Activated gamma-delta T cell treated with anti-CD3 and anti-CD28 coated beads, Interleukin-2, amount 50 U/mL, for 16 hours (primary cell): ENCODE results near the gene PRTN3.

Experiments used
- DNase-seq: peaks from one replicate; pipeline ENCODE4 v3.0.0-alpha.2; 2020; ENCODE audit warnings: low read depth

Gene PRTN3

GRCh38 chr19:803686-804418 lies 36.9 kb upstream of the PRTN3 start:
- DNase-seq, result no peak

DNA sequence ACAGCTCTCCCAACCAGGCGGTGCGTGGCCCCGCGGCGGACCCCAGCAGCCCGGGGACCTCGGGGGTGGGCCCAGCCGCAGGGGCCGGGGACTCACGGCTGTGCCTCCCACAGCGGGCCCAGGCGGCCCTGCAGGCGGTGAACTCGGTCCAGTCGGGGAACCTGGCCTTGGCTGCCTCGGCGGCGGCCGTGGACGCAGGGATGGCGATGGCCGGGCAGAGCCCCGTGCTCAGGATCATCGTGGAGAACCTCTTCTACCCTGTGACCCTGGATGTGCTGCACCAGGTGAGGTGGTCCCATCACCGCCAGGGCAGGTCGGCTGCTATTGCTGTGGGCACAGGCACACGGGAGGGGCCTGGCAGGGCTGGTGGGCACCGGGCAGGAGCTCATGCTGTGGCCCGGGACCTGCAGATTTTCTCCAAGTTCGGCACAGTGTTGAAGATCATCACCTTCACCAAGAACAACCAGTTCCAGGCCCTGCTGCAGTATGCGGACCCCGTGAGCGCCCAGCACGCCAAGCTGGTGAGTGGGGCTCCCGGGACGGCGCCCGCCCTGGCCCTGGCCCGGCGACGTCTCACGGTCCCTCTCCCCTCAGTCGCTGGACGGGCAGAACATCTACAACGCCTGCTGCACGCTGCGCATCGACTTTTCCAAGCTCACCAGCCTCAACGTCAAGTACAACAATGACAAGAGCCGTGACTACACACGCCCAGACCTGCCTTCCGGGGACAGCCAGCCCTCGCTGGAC lies 36.2 kb upstream of the PRTN3 start:
- no peak for DNase-seq

- no peak for DNase-seq
These were observed 35.6 kb upstream of the PRTN3 start for GRCh38 chr19:805166-805551.

DNA sequence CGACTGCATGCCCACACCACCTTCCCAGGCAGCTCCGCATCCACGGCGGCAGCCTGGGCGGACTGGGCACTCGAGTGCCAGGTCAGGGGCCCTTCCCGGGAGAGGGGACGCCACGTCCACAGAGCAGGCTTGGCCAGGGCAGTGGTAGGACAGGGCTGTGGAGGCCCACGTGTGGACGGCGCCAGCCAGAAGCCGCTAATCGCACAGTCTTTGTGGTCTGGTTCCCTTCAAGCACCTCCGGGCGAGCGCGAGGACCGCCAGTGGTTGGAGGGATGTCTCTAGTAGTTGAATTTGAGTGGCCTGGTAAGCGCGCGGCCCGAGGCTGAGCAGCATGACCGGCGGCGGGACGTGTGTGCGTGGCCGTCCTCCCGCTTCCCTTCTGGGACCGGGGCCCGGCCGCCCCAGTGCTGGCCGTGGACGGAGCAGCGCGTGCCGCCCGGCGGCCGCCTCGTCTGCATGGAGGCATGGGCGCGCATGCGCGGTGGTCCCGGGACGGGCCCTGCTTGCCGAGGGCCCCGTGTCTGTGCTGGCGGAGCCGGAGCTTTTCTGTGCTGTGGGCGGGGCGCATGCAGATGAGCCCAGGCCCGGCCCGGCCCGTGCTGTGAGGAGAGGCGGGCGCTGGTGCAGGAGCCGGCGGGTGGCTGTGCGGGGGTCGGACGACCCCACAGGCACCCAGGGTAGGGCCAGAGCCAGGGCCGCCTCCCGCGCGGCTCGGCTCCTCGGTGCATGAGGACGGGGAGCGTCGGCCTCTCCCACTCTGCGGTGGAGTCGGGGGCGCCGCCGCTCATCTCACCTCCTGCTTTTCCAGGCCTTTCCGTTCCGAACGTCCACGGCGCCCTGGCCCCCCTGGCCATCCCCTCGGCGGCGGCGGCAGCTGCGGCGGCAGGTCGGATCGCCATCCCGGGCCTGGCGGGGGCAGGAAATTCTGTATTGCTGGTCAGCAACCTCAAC lies 34.9 kb upstream of the PRTN3 start:
- DNase-seq, result no peak

- no peak for DNase-seq
These were observed 33.9 kb upstream of the PRTN3 start for GRCh38 chr19:806815-807421.

GRCh38 chr19:807627-808422 lies 33.0 kb upstream of the PRTN3 start:
- DNase-seq, result no peak

- DNase-seq, result no peak
These were observed 32.4 kb upstream of the PRTN3 start for GRCh38 chr19:808423-808775.

DNA sequence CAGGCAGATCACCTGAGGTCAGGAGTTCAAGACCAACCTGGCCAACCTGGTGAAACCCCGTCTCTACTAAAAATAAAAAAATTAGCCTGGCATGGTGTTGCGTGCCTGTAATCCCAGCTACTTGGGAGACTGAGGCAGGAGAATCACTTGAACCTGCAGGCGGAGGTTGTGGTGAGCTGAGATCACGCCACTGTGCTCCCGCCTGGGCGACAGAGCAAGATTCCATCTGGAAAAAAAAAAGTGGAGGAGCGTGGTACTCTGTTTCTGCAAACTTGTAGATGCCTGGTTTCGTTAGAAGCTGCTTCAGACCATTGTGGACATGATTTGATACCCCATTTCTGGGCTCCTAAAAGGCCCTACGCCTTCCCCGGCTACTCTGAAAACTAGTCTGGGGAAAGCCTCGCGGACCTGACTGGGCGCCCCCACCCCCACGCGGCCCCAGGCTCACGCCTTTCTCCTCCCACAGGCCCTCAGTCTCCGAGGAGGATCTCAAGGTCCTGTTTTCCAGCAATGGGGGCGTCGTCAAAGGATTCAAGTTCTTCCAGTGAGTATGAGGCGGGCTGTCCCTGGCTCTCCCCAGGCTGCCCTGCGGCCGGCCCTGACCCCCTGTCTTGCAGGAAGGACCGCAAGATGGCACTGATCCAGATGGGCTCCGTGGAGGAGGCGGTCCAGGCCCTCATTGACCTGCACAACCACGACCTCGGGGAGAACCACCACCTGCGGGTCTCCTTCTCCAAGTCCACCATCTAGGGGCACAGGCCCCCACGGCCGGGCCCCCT lies 30.5 kb upstream of the PRTN3 start:
- DNase-seq, result no peak

DNA sequence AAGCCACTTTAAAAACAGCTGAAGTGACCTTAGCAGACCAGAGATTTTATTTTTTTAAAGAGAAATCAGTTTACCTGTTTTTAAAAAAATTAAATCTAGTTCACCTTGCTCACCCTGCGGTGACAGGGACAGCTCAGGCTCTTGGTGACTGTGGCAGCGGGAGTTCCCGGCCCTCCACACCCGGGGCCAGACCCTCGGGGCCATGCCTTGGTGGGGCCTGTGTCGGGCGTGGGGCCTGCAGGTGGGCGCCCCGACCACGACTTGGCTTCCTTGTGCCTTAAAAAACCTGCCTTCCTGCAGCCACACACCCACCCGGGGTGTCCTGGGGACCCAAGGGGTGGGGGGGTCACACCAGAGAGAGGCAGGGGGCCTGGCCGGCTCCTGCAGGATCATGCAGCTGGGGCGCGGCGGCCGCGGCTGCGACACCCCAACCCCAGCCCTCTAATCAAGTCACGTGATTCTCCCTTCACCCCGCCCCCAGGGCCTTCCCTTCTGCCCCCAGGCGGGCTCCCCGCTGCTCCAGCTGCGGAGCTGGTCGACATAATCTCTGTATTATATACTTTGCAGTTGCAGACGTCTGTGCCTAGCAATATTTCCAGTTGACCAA lies 29.8 kb upstream of the PRTN3 start:
- DNase-seq, result no peak

DNA sequence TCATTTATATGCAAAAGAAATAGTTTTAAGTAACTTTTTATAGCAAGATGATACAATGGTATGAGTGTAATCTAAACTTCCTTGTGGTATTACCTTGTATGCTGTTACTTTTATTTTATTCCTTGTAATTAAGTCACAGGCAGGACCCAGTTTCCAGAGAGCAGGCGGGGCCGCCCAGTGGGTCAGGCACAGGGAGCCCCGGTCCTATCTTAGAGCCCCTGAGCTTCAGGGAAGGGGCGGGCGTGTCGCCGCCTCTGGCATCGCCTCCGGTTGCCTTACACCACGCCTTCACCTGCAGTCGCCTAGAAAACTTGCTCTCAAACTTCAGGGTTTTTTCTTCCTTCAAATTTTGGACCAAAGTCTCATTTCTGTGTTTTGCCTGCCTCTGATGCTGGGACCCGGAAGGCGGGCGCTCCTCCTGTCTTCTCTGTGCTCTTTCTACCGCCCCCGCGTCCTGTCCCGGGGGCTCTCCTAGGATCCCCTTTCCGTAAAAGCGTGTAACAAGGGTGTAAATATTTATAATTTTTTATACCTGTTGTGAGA lies 29.2 kb upstream of the PRTN3 start:
- DNase-seq, result no peak

DNA sequence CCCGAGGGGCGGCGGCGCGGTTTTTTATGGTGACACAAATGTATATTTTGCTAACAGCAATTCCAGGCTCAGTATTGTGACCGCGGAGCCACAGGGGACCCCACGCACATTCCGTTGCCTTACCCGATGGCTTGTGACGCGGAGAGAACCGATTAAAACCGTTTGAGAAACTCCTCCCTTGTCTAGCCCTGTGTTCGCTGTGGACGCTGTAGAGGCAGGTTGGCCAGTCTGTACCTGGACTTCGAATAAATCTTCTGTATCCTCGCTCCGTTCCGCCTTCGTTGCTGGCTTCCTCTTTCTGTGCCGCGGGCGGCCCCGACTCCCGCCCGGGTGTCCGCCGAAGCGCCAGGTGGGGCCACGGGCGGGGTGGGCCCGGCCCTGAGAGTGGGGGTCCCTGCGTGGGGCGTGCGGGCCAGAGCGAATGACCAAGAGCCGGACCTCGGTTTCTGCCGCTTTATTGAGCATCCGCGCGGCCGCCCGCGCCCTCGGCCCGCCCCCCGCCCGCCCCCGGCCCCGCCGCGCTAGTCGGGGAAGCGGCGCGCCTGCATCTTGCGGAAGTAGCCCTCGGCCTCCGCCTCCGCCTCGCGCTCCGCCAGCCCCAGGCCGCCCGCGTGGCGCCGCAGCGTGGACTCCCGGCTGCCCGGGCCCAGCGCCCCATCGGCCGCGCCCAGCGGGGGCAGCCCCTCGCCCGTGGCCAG lies 28.6 kb upstream of the PRTN3 start:
- no peak for DNase-seq

DNA sequence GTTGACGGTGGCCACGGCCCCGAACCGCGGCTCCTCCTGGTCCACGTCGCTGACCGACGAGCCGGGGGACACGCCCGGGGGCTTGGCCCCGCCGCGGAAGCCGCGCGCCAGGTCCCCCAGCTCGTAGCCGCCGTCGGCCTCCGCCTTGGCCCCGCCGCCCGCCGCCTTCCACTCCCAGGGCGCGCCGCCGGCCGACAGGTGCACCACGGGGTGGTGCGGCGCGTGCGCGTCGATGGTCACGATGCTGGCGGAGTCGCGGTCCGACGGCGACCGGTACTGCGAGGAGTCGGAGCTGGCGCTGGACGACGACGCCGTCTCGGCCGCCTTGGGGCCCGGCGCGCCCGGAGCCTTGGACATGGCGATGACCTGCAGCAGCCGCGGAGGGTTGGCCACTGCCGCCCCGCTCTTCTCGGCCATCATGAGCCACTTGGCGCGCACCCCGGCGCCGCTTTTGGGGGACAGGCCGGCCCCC lies 28.0 kb upstream of the PRTN3 start:
- no peak for DNase-seq

- no peak for DNase-seq
These were observed 27.3 kb upstream of the PRTN3 start for GRCh38 chr19:813219-814151.

DNA sequence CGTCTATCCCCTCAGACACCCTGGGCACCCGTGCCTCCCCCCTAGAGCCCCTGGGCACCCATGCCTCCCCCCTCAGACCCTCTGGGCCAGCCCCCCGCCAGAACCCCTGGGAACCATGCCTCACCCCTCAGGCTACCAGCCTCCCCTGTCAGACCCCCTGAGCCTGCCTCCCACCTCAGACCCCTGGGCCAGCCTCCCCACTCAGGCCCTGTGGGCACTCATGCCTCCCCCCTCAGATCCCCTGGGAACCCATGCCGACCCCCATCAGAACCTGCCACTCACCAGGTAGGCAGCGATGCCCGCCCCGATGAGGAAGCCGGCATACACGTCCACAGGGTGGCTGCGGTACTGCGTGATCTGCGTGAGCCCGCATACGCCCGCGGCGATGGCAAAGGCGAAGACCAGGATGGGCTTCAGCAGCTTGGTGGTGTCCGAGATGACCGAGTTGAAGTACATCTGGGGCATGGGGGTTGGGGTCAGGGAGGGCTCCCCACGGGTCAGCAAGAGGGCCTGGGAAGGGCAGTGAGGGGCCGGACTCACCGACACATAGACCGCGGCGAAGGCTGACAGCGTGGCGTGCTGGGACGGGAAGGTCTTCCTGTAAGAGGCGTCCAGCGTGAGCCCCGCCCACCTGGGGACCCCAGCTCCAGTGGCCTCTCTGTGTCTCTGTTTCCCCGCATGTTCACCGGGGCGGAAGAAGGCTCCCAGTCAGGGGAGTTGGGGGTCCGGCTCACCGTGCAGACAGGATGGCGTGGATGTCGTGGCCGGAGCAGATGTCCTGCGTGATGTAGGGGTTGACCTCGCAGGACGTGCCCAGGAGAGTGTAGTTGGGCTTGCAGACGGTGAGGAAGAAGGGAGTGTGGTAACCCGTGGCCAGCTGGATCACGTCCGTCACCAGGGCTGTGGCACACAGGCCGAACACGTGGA lies 26.4 kb upstream of the PRTN3 start:
- no peak for DNase-seq

GRCh38 chr19:815079-815774 lies 25.6 kb upstream of the PRTN3 start:
- no peak for DNase-seq

DNA sequence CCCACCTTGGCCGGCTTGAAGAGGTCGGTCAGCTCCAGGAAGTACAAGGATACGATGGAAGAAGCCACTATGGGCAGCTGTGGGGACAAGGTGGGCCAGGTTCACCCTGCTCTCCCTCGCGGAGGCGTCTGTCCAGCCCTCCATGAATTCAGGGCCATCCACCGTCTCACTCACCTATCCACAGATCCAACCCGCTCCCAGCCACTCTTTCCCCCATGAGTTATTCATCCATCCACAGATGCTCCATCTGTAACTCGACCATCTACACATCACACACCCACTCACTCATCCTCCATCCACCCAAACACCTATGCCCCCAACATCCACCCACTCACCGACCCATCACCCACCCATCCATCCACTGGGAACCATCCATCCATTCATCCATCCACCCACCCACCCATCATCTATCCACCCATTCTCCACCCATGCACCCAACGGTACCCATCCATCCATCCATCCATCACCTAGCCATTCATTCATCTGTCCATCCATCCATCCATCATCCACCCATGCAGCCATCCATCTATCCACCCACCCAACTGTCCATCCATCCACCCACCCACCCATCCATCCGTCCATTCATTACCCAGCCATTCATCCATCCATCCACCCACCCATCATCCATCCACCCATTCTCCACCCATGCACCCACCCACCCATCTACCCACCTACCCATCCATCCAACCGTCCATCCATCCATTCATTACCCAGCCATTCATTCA lies 24.9 kb upstream of the PRTN3 start:
- no peak for DNase-seq
